H9 (cell line): ENCODE measurements around the gene PC. TPM values are rescaled to one million over a fixed set of nuclear protein-coding genes. Genes with fewer than 3 reads are reported as not detected.

Source experiments
- DNase-seq: peaks from one replicate; pipeline ENCODE4 v3.0.0-alpha.2; 2017
- H2AFZ ChIP-seq: one replicate; pipeline ENCODE4 v1.6.1; 2013; ENCODE audit warnings: mild to moderate bottlenecking, low read length, control low read depth, moderate library complexity
- H2AK5ac ChIP-seq: 2 replicates; pipeline ENCODE4 v1.6.1; 2013; ENCODE audit warnings: low read length, control low read depth, mixed read lengths; ENCODE audit not compliant: insufficient read length
- H2BK120ac ChIP-seq: one replicate; pipeline ENCODE4 v1.6.1; 2013; ENCODE audit warnings: low read depth, mild to moderate bottlenecking, low read length, control low read depth, inconsistent platforms; ENCODE audit not compliant: poor library complexity, severe bottlenecking
- H2BK12ac ChIP-seq: 2 replicates; pipeline ENCODE4 v1.6.1; 2013; ENCODE audit warnings: low read length, control low read depth, mixed read lengths, low read depth; ENCODE audit not compliant: insufficient read length
- H2BK15ac ChIP-seq: 2 replicates; pipeline ENCODE4 v1.6.1; 2013; ENCODE audit warnings: low read depth, low read length, control low read depth
- H2BK20ac ChIP-seq: one replicate; pipeline ENCODE4 v1.6.1; 2013; ENCODE audit warnings: low read depth, mild to moderate bottlenecking, low read length, control low read depth, inconsistent platforms; ENCODE audit not compliant: poor library complexity, severe bottlenecking
- H2BK5ac ChIP-seq: 2 replicates; pipeline ENCODE4 v1.6.1; 2013; ENCODE audit warnings: low read length, control low read depth, mixed read lengths; ENCODE audit not compliant: insufficient read length
- H3K14ac ChIP-seq: 2 replicates; pipeline ENCODE4 v1.6.1; 2013; ENCODE audit warnings: low read length, control low read depth; ENCODE audit not compliant: insufficient read depth
- H3K18ac ChIP-seq: 2 replicates; pipeline ENCODE4 v1.6.1; 2013; ENCODE audit warnings: low read depth, mild to moderate bottlenecking, mixed read lengths, low read length, control low read depth; ENCODE audit not compliant: insufficient read length
- H3K23ac ChIP-seq: 2 replicates; pipeline ENCODE4 v1.6.1; 2013; ENCODE audit warnings: low read length, control low read depth, mixed read lengths, low read depth; ENCODE audit not compliant: insufficient read length
- H3K23me2 ChIP-seq: 2 replicates; pipeline ENCODE4 v1.6.1; 2013; ENCODE audit warnings: low read depth, mild to moderate bottlenecking, mixed read lengths, low read length, control low read depth; ENCODE audit not compliant: insufficient read length, poor library complexity, severe bottlenecking
- H3K27ac ChIP-seq: 2 replicates; pipeline ENCODE4 v1.5.1; 2013; ENCODE audit warnings: low read length, control low read depth, mixed read lengths, low read depth; ENCODE audit not compliant: insufficient read length
- H3K27me3 ChIP-seq: 2 replicates; pipeline ENCODE4 v1.6.1; 2013; ENCODE audit warnings: low read length, control low read depth, inconsistent platforms; ENCODE audit not compliant: insufficient read depth
- H3K4ac ChIP-seq: 2 replicates; pipeline ENCODE4 v1.6.1; 2013; ENCODE audit warnings: low read depth, mild to moderate bottlenecking, control low read depth, inconsistent platforms, low read length, moderate library complexity
- H3K4me1 ChIP-seq: 2 replicates; pipeline ENCODE4 v1.6.1; 2013; ENCODE audit warnings: low read length, control low read depth, inconsistent platforms; ENCODE audit not compliant: insufficient read depth
- H3K4me2 ChIP-seq: 2 replicates; pipeline ENCODE4 v1.6.1; 2013; ENCODE audit warnings: low read length, control low read depth, mixed read lengths; ENCODE audit not compliant: insufficient read length, insufficient read depth
- H3K56ac ChIP-seq: 2 replicates; pipeline ENCODE4 v1.6.1; 2013; ENCODE audit warnings: low read depth, mild to moderate bottlenecking, mixed read lengths, low read length, control low read depth; ENCODE audit not compliant: insufficient read length
- H3K79me1 ChIP-seq: 2 replicates; pipeline ENCODE4 v1.6.1; 2013; ENCODE audit warnings: low read depth, mild to moderate bottlenecking, moderate library complexity, low read length, control low read depth, inconsistent platforms; ENCODE audit not compliant: insufficient read depth, poor library complexity, severe bottlenecking
- H3K79me2 ChIP-seq: 2 replicates; pipeline ENCODE4 v1.6.1; 2013; ENCODE audit warnings: low read length, control low read depth, inconsistent platforms; ENCODE audit not compliant: insufficient read depth
- H3K9ac ChIP-seq: 2 replicates; pipeline ENCODE4 v1.6.1; 2013; ENCODE audit warnings: low read length, control low read depth, mixed read lengths; ENCODE audit not compliant: insufficient read length; ENCODE audit errors: extremely low read depth
- H3K9me3 ChIP-seq: one replicate; pipeline ENCODE4 v1.6.1; 2013; ENCODE audit warnings: low read depth, low read length, inconsistent platforms; ENCODE audit not compliant: control insufficient read depth
- H3T11ph ChIP-seq: one replicate; pipeline ENCODE4 v1.6.1; 2013; ENCODE audit warnings: mild to moderate bottlenecking, low read length, control low read depth, inconsistent platforms
- H4K20me1 ChIP-seq: one replicate; pipeline ENCODE4 v1.6.1; 2013; ENCODE audit not compliant: control insufficient read depth, insufficient read length, insufficient read depth
- H4K5ac ChIP-seq: 2 replicates; pipeline ENCODE4 v1.6.1; 2013; ENCODE audit warnings: low read depth, mild to moderate bottlenecking, mixed read lengths, low read length, control low read depth; ENCODE audit not compliant: insufficient read length
- H4K8ac ChIP-seq: replicated peaks from 2 replicates; pipeline ENCODE4 v1.6.1; 2013; ENCODE audit warnings: low read length, control low read depth, mixed read lengths, low read depth; ENCODE audit not compliant: insufficient read length
- H4K91ac ChIP-seq: 2 replicates; pipeline ENCODE4 v1.6.1; 2013; ENCODE audit warnings: low read depth, mild to moderate bottlenecking, moderate library complexity, mixed read lengths, low read length, control low read depth; ENCODE audit not compliant: insufficient read length
- H3K27ac Mint-ChIP-seq, 3 experiments: 2 replicates in 2 of 3; 3 replicates in 1 of 3; pipeline ENCODE4 v1.8.0; 2020 to 2021; ENCODE audit warnings: mixed read lengths in 3 of 3, mild to moderate bottlenecking in 1 of 3, moderate library complexity in 1 of 3
- H3K27me3 Mint-ChIP-seq: 2 replicates; pipeline ENCODE4 v1.8.0; 2021; ENCODE audit warnings: low read depth, mild to moderate bottlenecking, moderate library complexity, mixed read lengths
- H3K36me3 Mint-ChIP-seq, 3 experiments: 2 replicates in 2 of 3; 3 replicates in 1 of 3; pipeline ENCODE4 v1.8.0; 2020 to 2021; ENCODE audit warnings: low read depth in 3 of 3, mixed read lengths in 3 of 3; ENCODE audit not compliant: insufficient read depth in 1 of 3
- H3K4me1 Mint-ChIP-seq, 2 experiments: 2 replicates each; pipeline ENCODE4 v1.8.0; 2020; ENCODE audit warnings: mixed read lengths in 2 of 2
- H3K4me3 Mint-ChIP-seq, 2 experiments: 2 replicates in 1 of 2; 3 replicates in 1 of 2; pipeline ENCODE4 v1.8.0; 2020 to 2021; ENCODE audit warnings: mild to moderate bottlenecking in 2 of 2, mixed read lengths in 2 of 2, moderate library complexity in 1 of 2
- H3K9me3 Mint-ChIP-seq, 2 experiments: 2 replicates in 1 of 2; 3 replicates in 1 of 2; pipeline ENCODE4 v1.8.0; 2020; ENCODE audit warnings: mild to moderate bottlenecking in 2 of 2, mixed read lengths in 2 of 2, moderate library complexity in 1 of 2
- CTCF ChIP-seq: fragments of 200-600 bp; sonication (generic); conservative IDR thresholded peaks from 3 replicates; pipeline ENCODE4 v1.8.0; 2021; ENCODE audit warnings: antibody characterized with exemption, mild to moderate bottlenecking
- WGBS: extraction: QIAGEN DNeasy Blood & Tissue Kit; methylation state at CpG from one replicate; pipeline ENCODE4 v1.1.7; 2013; ENCODE audit warnings: missing lambda C conversion rate, low lambda C conversion rate, mixed read lengths; ENCODE audit not compliant: insufficient read length; ENCODE audit errors: extremely low coverage; 5-methylcytosine and 5-hydroxymethylcytosine counted together
- total RNA-seq: library from RNA; stranded (reverse); gene quantifications from 2 replicates; pipeline ENCODE4 v1.2.1, GENCODE V29; 2021

The PC gene
- total RNA-seq, 1 experiment from 2014 or later, result 32.6 TPM

GRCh38 chr11:66864924-66865697 is 93.1 kb downstream of the PC start:
- TF ChIP-seq CTCF, result no peak
- H3K4me1 Mint-ChIP-seq, result peaks cover 11 to 22% of the 10 kb centered on the region in 2 experiments
- Histone ChIP-seq H3K18ac (no peak overlapping the region), H3K4me1 (no peaks in the 10 kb centered on the region), H3K56ac (no peak overlapping the region), H3K27me3 (no peaks in the 10 kb centered on the region), H4K20me1 (no peaks in the 10 kb centered on the region), H3K27ac (no peak overlapping the region), H4K5ac (no peak overlapping the region), H3K9ac (no peak overlapping the region), H4K8ac (no peak overlapping the region), H3K4me2 (no peak overlapping the region), H2BK12ac (no peak overlapping the region), H3K23ac (no peak overlapping the region), H3K14ac (no peak overlapping the region), H3K23me2 (no peaks in the 10 kb centered on the region), H2BK120ac (no peak overlapping the region), H3T11ph (no peak overlapping the region), H3K4ac (no peak overlapping the region), H3K9me3 (no peaks in the 10 kb centered on the region), H2BK20ac (no peak overlapping the region), H2BK5ac (no peak overlapping the region), H2BK15ac (no peak overlapping the region), H4K91ac (no peak overlapping the region), H3K79me2 (no peaks in the 10 kb centered on the region), H2AK5ac (no peak overlapping the region), H3K79me1 (no peaks in the 10 kb centered on the region), H2AFZ (no peak overlapping the region)
- no peaks in the 10 kb centered on the region for H3K9me3 Mint-ChIP-seq
- H3K36me3 Mint-ChIP-seq, result peaks cover 0 to 3% (median 0%) of the 10 kb centered on the region in 3 experiments; a peak in 3 of 7 replicates
- no peak overlapping the region for H3K4me3 Mint-ChIP-seq
- no peak overlapping the region; a peak in 2 of 7 replicates for H3K27ac Mint-ChIP-seq
- no CpG with 5 or more reads among the region's 23 CpGs for WGBS
- no peaks in the 10 kb centered on the region for H3K27me3 Mint-ChIP-seq
- DNase-seq, result no peak
